ENCODE measurements around the gene RALGPS1.

Gene RALGPS1

DNA sequence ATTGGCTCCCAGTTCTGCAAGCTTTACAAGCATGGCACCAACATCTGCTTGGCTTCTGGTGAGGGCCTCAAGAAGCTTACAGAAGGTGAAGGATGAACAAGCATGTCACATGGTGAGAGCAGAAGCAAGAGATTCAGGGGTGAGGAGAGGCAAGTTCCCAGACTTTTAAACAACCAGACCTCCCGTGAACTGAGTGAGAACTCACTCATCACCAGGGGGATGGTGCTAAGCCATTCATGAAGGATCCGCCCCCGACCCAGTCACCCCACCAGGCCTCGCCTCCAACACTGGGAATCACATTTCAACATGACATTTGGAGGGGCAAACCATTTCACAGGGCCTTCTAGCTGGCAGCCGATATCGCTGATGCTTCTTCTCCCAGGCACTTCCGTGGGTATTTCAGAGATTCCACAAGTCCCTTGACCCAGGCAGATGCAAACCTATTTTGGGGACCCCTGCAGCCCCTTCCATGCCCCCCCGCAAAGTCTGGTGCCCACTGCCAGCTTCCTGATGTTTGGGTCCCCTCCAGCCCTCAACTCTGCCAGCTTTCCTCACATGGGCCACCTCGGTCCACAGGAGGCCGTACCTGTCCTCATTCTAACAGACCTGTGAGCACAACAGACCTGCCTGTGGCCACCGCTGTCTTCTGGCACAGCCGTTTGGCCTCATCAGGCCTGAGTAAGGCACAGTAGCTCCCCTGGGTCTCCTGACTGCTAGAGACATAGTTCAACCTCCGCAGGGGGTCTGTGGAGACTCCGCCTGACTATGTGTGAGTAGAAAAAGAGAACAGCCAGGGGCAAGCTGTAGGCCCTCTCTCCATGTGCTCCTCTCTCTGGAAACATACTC lies 268.5 kb downstream of the RALGPS1 start:
- no peaks in the 10 kb centered on the region for H3K27me3 ChIP-seq

DNA sequence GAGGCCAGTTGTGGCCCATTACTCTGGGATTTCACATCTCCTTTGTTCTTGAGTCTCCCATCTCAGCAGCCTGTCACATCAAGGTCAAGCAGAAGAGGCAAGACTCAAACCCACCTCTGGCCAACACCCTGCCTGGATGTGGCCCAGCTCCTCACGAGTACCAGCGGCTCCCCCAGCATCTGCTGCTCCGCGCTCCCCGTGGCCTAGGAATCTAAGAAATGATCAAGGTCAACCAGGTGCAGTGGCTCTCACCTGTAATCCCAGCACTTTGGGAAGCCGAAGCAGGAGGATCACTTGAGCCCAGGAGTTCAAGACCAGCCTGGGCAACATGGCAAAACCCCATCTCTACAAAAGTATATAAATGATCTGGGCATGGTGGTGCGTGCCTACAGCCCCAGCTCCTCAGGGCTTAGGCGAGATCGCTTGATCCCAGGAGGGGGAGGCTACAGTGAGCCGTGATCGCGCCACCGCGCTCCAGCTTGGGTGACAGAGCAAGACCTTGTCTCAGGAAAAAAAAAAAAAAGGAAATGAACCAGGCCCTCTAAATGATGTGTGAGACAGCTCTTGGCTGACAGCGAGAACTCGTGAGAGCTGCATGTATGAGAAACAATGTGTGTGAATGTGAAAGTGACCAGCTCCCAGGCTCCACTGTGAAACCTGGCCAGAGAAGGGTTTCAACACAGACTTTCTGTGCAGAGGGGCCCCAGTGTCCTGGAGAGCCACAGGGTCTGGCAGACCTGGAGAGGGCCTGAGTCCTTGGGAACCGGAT lies 269.4 kb downstream of the RALGPS1 start:
- no peak for TF ChIP-seq Cebpa-rat (IDR thresholded peaks at IDR 0.05)
- H3K4me3 ChIP-seq, result no peak overlapping the region
- no peak overlapping the region for H3K9ac ChIP-seq
- no peak overlapping the region for H3K27ac ChIP-seq
- H3K4me1 ChIP-seq, result peaks cover 34% of the 10 kb centered on the region
- H3K27me3 ChIP-seq, result no peaks in the 10 kb centered on the region
- H4K20me1 ChIP-seq, result no peaks in the 10 kb centered on the region
- peaks cover 5% of the 10 kb centered on the region; the same call in 1 of the 2 replicates for H3K9me3 ChIP-seq
- no peak overlapping the region; the same call in 1 of the 2 replicates for H3K4me2 ChIP-seq
- H3K36me3 ChIP-seq, result no peaks in the 10 kb centered on the region

More for the DNA sequence above, 268.5 kb downstream of the RALGPS1 start:
- Histone ChIP-seq H3K27ac (no peak overlapping the region), H3K36me3 (no peaks in the 10 kb centered on the region), H3K9me3 (peaks cover 5% of the 10 kb centered on the region; the same call in 1 of the 2 replicates), H3K4me3 (no peak overlapping the region), H4K20me1 (no peaks in the 10 kb centered on the region), H3K4me2 (peak overlapping the region; percentile 39), H3K4me1 (peaks cover 41% of the 10 kb centered on the region), H3K9ac (no peak overlapping the region)
- no peak for TF ChIP-seq Cebpa-rat (IDR thresholded peaks at IDR 0.05)

DNA sequence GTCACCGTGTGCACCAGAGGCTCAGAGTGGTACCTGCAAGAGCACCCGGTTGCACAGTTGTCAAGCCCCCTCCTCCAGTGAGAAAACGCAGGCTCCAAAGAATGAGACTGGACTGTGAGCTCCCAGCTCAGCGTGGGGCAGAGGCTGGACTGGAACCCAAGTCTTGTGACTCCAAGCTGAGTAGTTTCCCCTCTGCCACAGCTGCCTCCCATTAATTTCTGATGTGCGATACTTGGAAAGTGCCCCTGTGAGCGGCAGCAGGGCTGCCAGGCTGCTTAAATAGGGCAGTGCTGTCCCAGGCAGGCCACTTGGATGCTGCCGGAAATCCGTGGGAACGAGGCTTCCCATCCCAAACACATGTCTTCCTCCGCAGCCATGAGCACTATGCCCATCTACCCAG lies 270.1 kb downstream of the RALGPS1 start:
- Histone ChIP-seq H3K9me3 (peaks cover 5% of the 10 kb centered on the region; the same call in 1 of the 2 replicates), H3K4me1 (peaks cover 34% of the 10 kb centered on the region), H3K9ac (no peak overlapping the region), H3K4me3 (no peak overlapping the region), H4K20me1 (no peaks in the 10 kb centered on the region), H3K36me3 (no peaks in the 10 kb centered on the region), H3K27me3 (no peaks in the 10 kb centered on the region), H3K4me2 (no peak overlapping the region), H3K27ac (no peak overlapping the region)
- TF ChIP-seq Cebpa-rat (IDR thresholded peaks at IDR 0.05), result no peak

DNA sequence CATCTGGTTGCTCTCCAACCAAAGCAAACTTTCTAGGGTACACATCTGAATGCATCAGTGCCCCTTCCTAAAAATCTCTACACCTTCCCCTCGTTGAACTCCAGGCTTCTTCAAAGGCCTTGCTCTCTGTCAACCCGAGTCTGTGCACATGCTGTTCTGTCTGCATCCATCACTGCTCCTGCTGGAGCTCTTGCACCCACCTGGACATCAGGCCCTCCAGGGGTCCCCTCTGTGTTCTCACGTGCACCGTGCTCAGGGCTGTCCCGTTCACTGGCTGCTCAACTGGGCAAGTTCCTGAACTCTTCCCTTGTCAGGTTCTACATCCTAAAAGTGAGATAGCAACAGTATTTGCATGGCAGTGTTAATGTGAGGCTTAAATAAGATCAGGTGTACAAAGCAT lies 270.6 kb downstream of the RALGPS1 start:
- Histone ChIP-seq H3K4me3 (no peak overlapping the region), H3K36me3 (no peaks in the 10 kb centered on the region), H3K9me3 (peaks cover 5% of the 10 kb centered on the region; the same call in 1 of the 2 replicates), H3K27me3 (no peaks in the 10 kb centered on the region), H4K20me1 (no peaks in the 10 kb centered on the region), H3K9ac (no peak overlapping the region), H3K4me2 (no peak overlapping the region), H3K27ac (no peak overlapping the region), H3K4me1 (peaks cover 28% of the 10 kb centered on the region)
- TF ChIP-seq Cebpa-rat (IDR thresholded peaks at IDR 0.05), result no peak

DNA sequence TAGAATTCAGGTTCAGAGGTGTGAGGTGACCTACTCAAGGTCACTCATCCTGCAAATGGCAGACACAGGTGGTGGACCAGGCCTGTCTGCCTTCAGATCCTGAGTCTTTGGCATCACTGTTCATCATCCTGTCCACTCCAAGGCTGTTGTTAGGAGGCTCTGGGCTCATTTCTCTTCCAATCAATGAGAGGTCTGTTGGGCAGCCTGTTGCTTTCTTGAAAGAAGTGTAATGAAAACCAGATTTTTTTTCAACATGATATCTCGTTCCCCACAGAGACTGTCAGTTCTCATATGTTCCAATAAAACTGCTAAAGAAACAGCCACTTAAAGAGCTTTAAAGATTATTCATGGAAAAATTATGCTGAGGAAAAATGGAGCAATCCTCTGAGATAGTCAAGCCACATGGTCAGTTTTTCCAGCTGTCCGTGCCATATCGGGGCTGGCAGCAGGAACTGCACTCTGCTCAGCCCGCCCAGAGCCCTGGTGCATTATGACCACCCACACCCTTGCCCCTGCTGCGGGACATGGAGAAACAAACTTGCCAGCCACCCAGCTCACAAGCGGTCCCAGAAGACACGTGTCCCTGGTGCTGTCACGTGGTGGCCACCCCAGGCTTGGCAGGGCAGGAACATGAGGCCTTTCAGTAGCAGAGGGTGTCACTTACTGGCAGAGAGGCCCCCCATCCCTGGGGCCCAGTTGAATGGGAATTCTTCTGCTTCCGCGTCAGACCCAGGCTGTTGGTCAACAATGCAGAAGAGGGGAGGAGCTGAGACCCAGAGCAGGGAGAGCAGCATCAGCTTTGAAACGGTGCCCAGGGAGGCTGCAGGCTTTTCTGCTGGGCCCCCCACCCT lies 271.6 kb downstream of the RALGPS1 start:
- Histone ChIP-seq H3K9me3 (peaks cover 5% of the 10 kb centered on the region; the same call in 1 of the 2 replicates), H3K4me3 (no peak overlapping the region), H3K4me1 (peaks cover 23% of the 10 kb centered on the region), H3K27ac (no peak overlapping the region), H3K27me3 (no peaks in the 10 kb centered on the region), H3K36me3 (no peaks in the 10 kb centered on the region), H3K9ac (no peak overlapping the region), H4K20me1 (no peaks in the 10 kb centered on the region), H3K4me2 (no peak overlapping the region)
- TF ChIP-seq Cebpa-rat (IDR thresholded peaks at IDR 0.05), result no peak

DNA sequence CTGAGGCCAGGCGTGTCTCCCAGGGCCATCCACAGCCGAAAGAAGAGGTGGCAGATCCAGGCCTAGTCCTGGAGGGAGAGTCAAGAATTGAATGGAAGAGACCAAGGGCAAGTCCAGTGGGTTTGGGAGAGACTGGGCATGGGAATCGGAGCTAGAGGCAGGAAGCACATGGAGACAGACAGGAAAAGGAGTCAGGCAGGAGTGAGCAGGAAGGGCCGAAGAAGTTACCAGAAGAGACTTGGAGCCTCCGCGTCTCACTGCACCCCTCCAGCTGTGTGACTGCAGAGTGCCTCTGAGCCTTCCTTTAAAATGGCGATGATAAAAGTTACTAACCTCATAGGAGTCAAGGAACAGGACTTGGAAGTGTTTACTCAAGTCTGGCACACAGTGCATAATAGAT lies 272.2 kb downstream of the RALGPS1 start:
- H3K9ac ChIP-seq, result no peak overlapping the region
- H3K4me3 ChIP-seq, result no peak overlapping the region

DNA sequence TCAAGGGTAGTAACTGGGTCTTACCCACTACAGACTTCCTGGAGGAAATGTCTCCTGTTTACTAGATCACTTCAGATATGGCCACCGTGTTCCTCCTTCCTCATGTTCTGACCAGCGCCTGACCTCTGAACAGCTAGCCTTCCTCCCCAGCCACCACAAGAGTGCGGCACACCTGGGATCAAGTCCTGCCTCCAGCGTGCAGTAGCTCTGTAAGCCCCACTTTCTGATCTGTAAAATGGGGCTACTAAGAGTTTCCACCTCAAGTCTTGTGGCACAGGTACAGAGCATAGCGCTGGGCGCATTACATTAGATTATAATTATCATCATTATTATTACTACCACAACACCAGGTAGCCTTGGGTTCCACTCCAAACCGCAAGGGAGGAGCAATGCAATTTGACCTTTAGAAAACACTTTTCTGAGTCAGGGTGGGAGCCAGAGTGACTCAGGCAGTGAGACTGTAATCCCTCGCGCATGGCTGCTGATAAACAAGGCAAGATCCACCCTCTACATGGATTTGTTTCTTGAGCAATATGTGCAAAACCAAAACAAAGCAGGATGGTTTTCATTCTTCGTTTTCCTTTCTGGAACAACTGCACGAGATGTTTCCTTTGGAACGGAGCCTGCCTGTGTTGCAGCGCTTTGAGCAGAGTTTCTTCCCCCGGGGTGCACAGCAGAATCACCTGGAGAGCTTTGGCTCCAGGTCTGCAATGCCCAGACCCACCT lies 272.8 kb downstream of the RALGPS1 start:
- no peak overlapping the region for H3K9ac ChIP-seq
- no peak overlapping the region for H3K4me2 ChIP-seq
- peaks cover 21% of the 10 kb centered on the region for H3K4me1 ChIP-seq
- no peaks in the 10 kb centered on the region for H3K36me3 ChIP-seq
- no peaks in the 10 kb centered on the region for H3K27me3 ChIP-seq
- no peaks in the 10 kb centered on the region for H4K20me1 ChIP-seq
- no peak overlapping the region for H3K4me3 ChIP-seq
- H3K27ac ChIP-seq, result no peak overlapping the region
- TF ChIP-seq Cebpa-rat (IDR thresholded peaks at IDR 0.05), result no peak
- H3K9me3 ChIP-seq, result peaks cover 5% of the 10 kb centered on the region; the same call in 1 of the 2 replicates

More for the DNA sequence above, 272.2 kb downstream of the RALGPS1 start:
- H3K36me3 ChIP-seq, result no peaks in the 10 kb centered on the region
- no peaks in the 10 kb centered on the region for H3K27me3 ChIP-seq
- peaks cover 23% of the 10 kb centered on the region for H3K4me1 ChIP-seq
- TF ChIP-seq Cebpa-rat (IDR thresholded peaks at IDR 0.05), result no peak
- H3K9me3 ChIP-seq, result peaks cover 5% of the 10 kb centered on the region; the same call in 1 of the 2 replicates
- no peaks in the 10 kb centered on the region for H4K20me1 ChIP-seq
- H3K27ac ChIP-seq, result no peak overlapping the region
- no peak overlapping the region for H3K4me2 ChIP-seq

DNA sequence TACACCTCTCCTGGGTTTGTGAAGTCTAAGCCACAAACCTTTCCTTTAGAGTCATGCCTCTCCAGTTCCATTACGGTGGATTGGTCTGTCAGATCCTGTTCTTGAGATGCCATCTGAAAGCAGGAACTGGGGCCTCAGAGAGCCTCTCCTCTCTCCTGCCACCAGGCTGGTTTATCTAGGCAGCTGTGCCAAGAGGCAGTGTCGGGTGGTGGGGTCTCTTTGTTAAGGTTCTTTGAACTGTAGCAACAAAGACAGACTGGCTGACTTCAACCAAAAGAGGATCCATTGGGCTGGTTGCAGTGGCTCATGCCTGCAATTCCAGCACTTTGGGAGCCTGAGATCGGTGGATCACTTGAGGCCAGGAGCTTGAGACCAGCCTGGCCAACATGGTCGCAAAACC lies 273.8 kb downstream of the RALGPS1 start:
- H4K20me1 ChIP-seq, result no peaks in the 10 kb centered on the region
- H3K4me1 ChIP-seq, result peaks cover 11% of the 10 kb centered on the region
- no peak overlapping the region for H3K4me3 ChIP-seq
- H3K9ac ChIP-seq, result no peak overlapping the region
- no peak for TF ChIP-seq Cebpa-rat (IDR thresholded peaks at IDR 0.05)
- no peak overlapping the region for H3K27ac ChIP-seq
- H3K27me3 ChIP-seq, result no peaks in the 10 kb centered on the region
- no peaks in the 10 kb centered on the region for H3K9me3 ChIP-seq
- H3K36me3 ChIP-seq, result no peaks in the 10 kb centered on the region
- no peak overlapping the region for H3K4me2 ChIP-seq

DNA sequence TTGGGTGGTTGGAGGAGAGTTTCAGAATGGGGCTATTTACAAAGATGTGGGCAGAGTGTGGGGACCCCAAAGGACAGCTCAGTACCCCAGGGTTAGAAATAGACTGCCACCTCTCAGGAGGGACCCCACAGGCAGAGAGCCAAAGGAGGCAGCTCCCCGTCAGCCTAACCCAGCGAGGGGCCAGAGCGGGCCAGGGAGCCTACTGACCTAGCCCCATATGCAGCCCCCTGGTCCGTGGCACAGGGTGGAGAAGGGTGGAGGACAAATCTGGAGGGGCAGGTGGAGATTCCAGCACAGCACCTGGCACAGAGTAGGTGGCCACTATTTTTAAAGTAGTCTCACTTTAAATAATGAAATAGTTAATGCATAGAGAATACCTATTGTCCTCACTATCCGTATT lies 275.0 kb downstream of the RALGPS1 start:
- H3K9me3 ChIP-seq, result no peaks in the 10 kb centered on the region
- no peaks in the 10 kb centered on the region for H3K4me1 ChIP-seq
- no peak overlapping the region for H3K4me3 ChIP-seq
- H3K27me3 ChIP-seq, result no peaks in the 10 kb centered on the region
- no peak overlapping the region for H3K4me2 ChIP-seq
- no peak overlapping the region for H3K27ac ChIP-seq
- TF ChIP-seq Cebpa-rat (IDR thresholded peaks at IDR 0.05), result no peak
- no peaks in the 10 kb centered on the region for H4K20me1 ChIP-seq
- no peak overlapping the region for H3K9ac ChIP-seq
- no peaks in the 10 kb centered on the region for H3K36me3 ChIP-seq
